Lower leg skin (tissue), 4 donors: Measurements from ENCODE around the gene CD79A. TPM values are rescaled to one million over a fixed set of nuclear protein-coding genes. Genes with fewer than 3 reads are reported as not detected.

Source experiments
- DNase-seq, 2 donors: peaks; one replicate each; pipeline ENCODE4 v3.0.0-alpha.2; 2019; ENCODE audit warnings: low spot score in 2 of 2
- H3K4me3 ChIP-seq: fragments of 200-600 bp; sonication (generic); 2 replicates; pipeline ENCODE4 v1.5.1; 2017; ENCODE audit warnings: mild to moderate bottlenecking, low read depth; ENCODE audit not compliant: poor library complexity, severe bottlenecking
- CTCF ChIP-seq, 3 donors: fragments of 450-650 bp; IDR thresholded peaks; one replicate each; pipeline ENCODE4 v1.5.1; 2016; ENCODE audit warnings: antibody characterized with exemption in 3 of 3, mild to moderate bottlenecking in 3 of 3, moderate library complexity in 2 of 3
- POLR2A ChIP-seq, 2 donors: fragments of 450-650 bp; IDR thresholded peaks; one replicate each; pipeline ENCODE4 v1.6.1; 2016 to 2017; ENCODE audit warnings: antibody characterized with exemption in 2 of 2, mild to moderate bottlenecking in 1 of 2, moderate library complexity in 1 of 2
- WGBS, 2 donors: methylation state at CpG; one replicate each; pipeline ENCODE4 v1.1.5; 2018; 5-methylcytosine and 5-hydroxymethylcytosine counted together
- intact Hi-C: fragments of 100-400 bp; cut with DNase I; formaldehyde crosslinking; loops from one replicate; pipeline ENCODE4 v1.15.0; 2023; ENCODE audit warnings: low total_unique reads
- microRNA-seq, 2 donors: library from miRNA; unstranded; fragments of <30 nt; microRNA quantifications; one replicate each; pipeline ENCODE4, GENCODE V29; 2016; ENCODE audit warnings: borderline replicate concordance in 2 of 2, borderline number of aligned reads in 1 of 2
- total RNA-seq, 4 donors: library from RNA; depleted of rRNA; stranded (reverse); fragments of >200 nt; gene quantifications; one replicate each; pipeline ENCODE4 v1.1.0, GENCODE V29; 2016

Gene CD79A
- total RNA-seq, 4 donors from 2014 or later, result 0.81 TPM; not detected in 3

DNA sequence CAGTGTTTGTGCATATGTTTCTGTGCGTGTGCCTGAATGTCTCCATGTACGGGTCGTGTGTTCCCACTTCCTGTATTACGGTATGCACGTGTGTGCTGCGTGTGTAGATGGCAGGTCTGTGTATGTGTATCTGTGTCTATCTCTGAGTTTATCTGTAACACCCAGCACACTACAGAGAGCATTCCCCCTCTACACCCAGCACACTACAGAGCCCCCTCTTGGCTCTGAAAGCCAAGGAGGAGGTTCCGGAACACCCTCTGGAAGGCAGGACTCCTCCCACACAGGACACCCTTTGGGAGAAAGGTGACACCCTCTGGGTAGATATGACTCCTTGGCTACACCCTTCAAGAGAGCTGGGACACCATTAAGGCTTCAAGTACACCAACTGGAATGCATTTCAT lies 53.2 kb downstream of the CD79A start:
- H3K4me3 ChIP-seq, result no peak overlapping the region
- TF ChIP-seq CTCF (IDR thresholded peaks at IDR 0.05) (no peak), POLR2A (IDR thresholded peaks at IDR 0.05) (no peak)
- intact Hi-C loops, result no loop called here
- 17 to 19% methylated on average over 7 of the region's 7 CpGs for WGBS, 2 donors
- DNase-seq, result no peak

Small RNA genes lying within 50 kb of the gene (microRNA-seq; reads per million reads assigned to microRNA genes)
- gene MIR6797, result 0 reads per million in 2 donors

Other genes starting within 250 kb of the CD79A start
- gene CEACAM7, start 189.0 kb upstream of the CD79A start, total RNA-seq, result 1 to 10 TPM; 3.7 to 7.8 (median 5.0) TPM
- 10 to 100 TPM in 2 of 4 donors, 1 to 10 TPM in 2; 6.0 to 14.0 (median 9.1) TPM for gene CEACAM5, start 168.7 kb upstream of the CD79A start, total RNA-seq
- 10 to 100 TPM in 2 of 4 donors, 1 to 10 TPM in 2; 2.6 to 23.1 (median 14.5) TPM for gene CEACAM6, start 121.7 kb upstream of the CD79A start, total RNA-seq
- not detected for gene CEACAM3, start 80.7 kb upstream of the CD79A start, total RNA-seq
- not detected for gene LYPD4, start 32.6 kb upstream of the CD79A start, total RNA-seq
- gene DMRTC2, start 32.2 kb upstream of the CD79A start, total RNA-seq, result not detected
- 1,000 to 10,000 TPM; 1,327 to 3,048 (median 2,121) TPM for gene RPS19, start 17.0 kb upstream of the CD79A start, total RNA-seq
- 10 to 100 TPM; 56.9 to 94.3 (median 68.7) TPM for gene ARHGEF1, start 5.9 kb downstream of the CD79A start, total RNA-seq
- gene ERFL, start 51.2 kb downstream of the CD79A start, total RNA-seq, result under 1 TPM in 1 of 4 donors, not detected in 3; 0.16 TPM
- 100 to 1,000 TPM; 125 to 152 (median 128) TPM for gene RABAC1, start 82.0 kb downstream of the CD79A start, total RNA-seq
- not detected for gene ATP1A3, start 117.0 kb downstream of the CD79A start, total RNA-seq
- gene GRIK5, start 192.9 kb downstream of the CD79A start, total RNA-seq, result 1 to 10 TPM in 1 of 4 donors, under 1 TPM in 3; 0.11 to 1.4 (median 0.82) TPM
- 10 to 100 TPM; 28.4 to 52.1 (median 30.8) TPM for gene ZNF574, start 198.9 kb downstream of the CD79A start, total RNA-seq